HEK293 (cell line): ENCODE results near the gene CDK12.

ENCODE experiments used
- CTCF ChIA-PET: fragments of 350-600 bp; formaldehyde crosslinking; extraction: SDS; loops from one replicate; lab custom pipeline; 2021; ENCODE audit warnings: antibody characterized with exemption; lab: Yijun Ruan, JAX
- POLR2A ChIA-PET: fragments of 300-600 bp; formaldehyde crosslinking; extraction: SDS; loops from one replicate; lab custom pipeline; 2020; ENCODE audit warnings: antibody characterized with exemption, inconsistent platforms; lab: Yijun Ruan, JAX
- H3K27ac ChIP-seq: fragments of 200-500 bp; sonication (Bioruptor generic); 2 replicates; pipeline ENCODE4 v1.5.1; 2014; ENCODE audit warnings: low read depth, low read length, control low read depth, inconsistent platforms; ENCODE audit errors: extremely low read depth
- H3K36me3 ChIP-seq, 2 experiments: fragments of 200-500 bp in 1 of 2; sonication (Bioruptor generic) in 1 of 2; 1 replicate in 1 of 2; 2 replicates in 1 of 2; pipeline ENCODE4 v1.5.1; 2014 to 2017; ENCODE audit warnings: inconsistent platforms in 2 of 2, low read length in 2 of 2; ENCODE audit not compliant: control insufficient read depth in 2 of 2, insufficient read depth in 1 of 2
- H3K4me1 ChIP-seq: fragments of 200-500 bp; sonication (Bioruptor generic); 2 replicates; pipeline ENCODE4 v1.5.1; 2014; ENCODE audit warnings: mild to moderate bottlenecking, low read length, inconsistent platforms; ENCODE audit not compliant: control insufficient read depth, insufficient read depth
- H3K4me3 ChIP-seq: 2 replicates; pipeline ENCODE4 v1.5.1; 2011; ENCODE audit warnings: low read depth, mild to moderate bottlenecking, control low read depth, low read length, moderate library complexity
- H3K9me3 ChIP-seq: fragments of 200-500 bp; sonication (Bioruptor generic); 2 replicates; pipeline ENCODE4 v1.5.1; 2014; ENCODE audit warnings: low read depth, low read length, inconsistent platforms; ENCODE audit not compliant: control insufficient read depth, insufficient read depth
- BCL6B ChIP-seq: fragments of 450-650 bp; formaldehyde crosslinking; IDR thresholded peaks from 2 replicates; pipeline ENCODE4 v1.5.1; 2017; ENCODE audit warnings: missing biosample characterization, missing genetic modification characterization
- EGR2 ChIP-seq: fragments of 450-650 bp; formaldehyde crosslinking; IDR thresholded peaks from 2 replicates; pipeline ENCODE4 v1.5.1; 2016; ENCODE audit warnings: low read depth, missing biosample characterization, missing genetic modification characterization
- GLIS1 ChIP-seq: fragments of 450-650 bp; formaldehyde crosslinking; IDR thresholded peaks from 2 replicates; pipeline ENCODE4 v1.5.1; 2016; ENCODE audit warnings: missing biosample characterization, missing genetic modification characterization
- HIC1 ChIP-seq: fragments of 450-650 bp; formaldehyde crosslinking; IDR thresholded peaks from 2 replicates; pipeline ENCODE4 v1.5.1; 2016; ENCODE audit warnings: missing biosample characterization, missing genetic modification characterization
- MZF1 ChIP-seq: fragments of 450-650 bp; formaldehyde crosslinking; IDR thresholded peaks from 2 replicates; pipeline ENCODE4 v1.5.1; 2017; ENCODE audit warnings: missing biosample characterization, missing genetic modification characterization, borderline replicate concordance
- PATZ1 ChIP-seq: fragments of 450-650 bp; formaldehyde crosslinking; IDR thresholded peaks from 2 replicates; pipeline ENCODE4 v1.5.1; 2016; ENCODE audit warnings: missing biosample characterization, missing genetic modification characterization
- SALL2 ChIP-seq: fragments of 450-650 bp; formaldehyde crosslinking; IDR thresholded peaks from 2 replicates; pipeline ENCODE4 v1.5.0; 2017; ENCODE audit warnings: missing biosample characterization, mild to moderate bottlenecking, missing genetic modification characterization, borderline replicate concordance
- ZBTB1 ChIP-seq: fragments of 450-650 bp; formaldehyde crosslinking; IDR thresholded peaks from 2 replicates; pipeline ENCODE4 v1.5.1; 2016; ENCODE audit warnings: missing biosample characterization, missing genetic modification characterization
- ZBTB44 ChIP-seq: fragments of 450-650 bp; IDR thresholded peaks from 2 replicates; pipeline ENCODE4 v1.5.1; 2018; ENCODE audit warnings: missing biosample characterization, mild to moderate bottlenecking, missing genetic modification characterization
- ZNF280C ChIP-seq: fragments of 450-650 bp; formaldehyde crosslinking; IDR thresholded peaks from 2 replicates; pipeline ENCODE4 v1.5.1; 2016; ENCODE audit warnings: missing biosample characterization, missing genetic modification characterization
- ZNF398 ChIP-seq: fragments of 450-650 bp; formaldehyde crosslinking; IDR thresholded peaks from 2 replicates; pipeline ENCODE4 v1.5.1; 2017; ENCODE audit warnings: missing biosample characterization, missing genetic modification characterization
- ZNF473 ChIP-seq: fragments of 450-650 bp; formaldehyde crosslinking; IDR thresholded peaks from 2 replicates; pipeline ENCODE4 v1.5.1; 2017; ENCODE audit warnings: missing biosample characterization, missing genetic modification characterization
- ZNF510 ChIP-seq: fragments of 450-650 bp; formaldehyde crosslinking; IDR thresholded peaks from 2 replicates; pipeline ENCODE4 v1.5.1; 2018; ENCODE audit warnings: mild to moderate bottlenecking, missing genetic modification characterization, missing biosample characterization; ENCODE audit not compliant: insufficient replicate concordance
- ZNF664 ChIP-seq: fragments of 450-650 bp; formaldehyde crosslinking; IDR thresholded peaks from 2 replicates; pipeline ENCODE4 v1.5.1; 2016; ENCODE audit warnings: missing biosample characterization, missing genetic modification characterization
- ZNF777 ChIP-seq: fragments of 450-650 bp; formaldehyde crosslinking; IDR thresholded peaks from 2 replicates; pipeline ENCODE4 v1.5.1; 2017; ENCODE audit warnings: missing biosample characterization, missing genetic modification characterization, borderline replicate concordance
- ZNF785 ChIP-seq: fragments of 450-650 bp; formaldehyde crosslinking; IDR thresholded peaks from 2 replicates; pipeline ENCODE4 v1.5.1; 2016; ENCODE audit warnings: missing biosample characterization, missing genetic modification characterization

CDK12 gene

GRCh38 chr17:39579318-39580081 lies 118.2 kb downstream of the CDK12 start (continued):
- peak; percentile 66; the same call in 1 of the 2 replicates for TF ChIP-seq EGR2 (tag by site-specific recombination)
- no peak for TF ChIP-seq PATZ1 (tag by site-specific recombination)

- Histone ChIP-seq H3K4me3 (no peak overlapping the region), H3K9me3 (no peaks in the 10 kb centered on the region), H3K4me1 (no peaks in the 10 kb centered on the region), H3K27ac (no peak overlapping the region), H3K36me3 (no peaks in the 10 kb centered on the region)
- TF ChIP-seq ZNF510 (tag by site-specific recombination) (no peak), HIC1 (tag by site-specific recombination) (no peak), ZBTB44 (tag by site-specific recombination) (no peak), ZNF785 (no peak), ZNF777 (tag by site-specific recombination) (no peak), ZBTB1 (tag by site-specific recombination) (no peak), ZNF398 (tag by site-specific recombination) (no peak), ZNF280C (tag by site-specific recombination) (no peak), BCL6B (tag by site-specific recombination) (no peak), SALL2 (no peak), ZNF473 (tag by site-specific recombination) (no peak), ZNF664 (no peak), MZF1 (tag by site-specific recombination) (no peak), GLIS1 (tag by site-specific recombination) (no peak)
- ChIA-PET CTCF (interaction anchor here (0.5 to 1.8 kb wide), 5 partner anchors 14 to 285 kb away, joined by 3 to 7 read pairs (median 5); no protein-coding TSS in a partner anchor), POLR2A (no interaction called here)
These were observed 118.8 kb downstream of the CDK12 start for GRCh38 chr17:39580082-39580468.
